AG04449 (cell line): ENCODE data around the gene IPO11.

Experiments
- CTCF ChIA-PET: fragments of 350-600 bp; formaldehyde crosslinking; extraction: SDS; loops from one replicate; lab custom pipeline; 2021; ENCODE audit warnings: antibody characterized with exemption; lab: Yijun Ruan, JAX
- POLR2A ChIA-PET: fragments of 400-600, 350-600 bp; formaldehyde crosslinking; extraction: SDS; loops from one replicate; lab custom pipeline; 2020; ENCODE audit warnings: antibody characterized with exemption, inconsistent platforms; lab: Yijun Ruan, JAX
- DNase-seq: peaks from one replicate; pipeline ENCODE4 v3.0.0-alpha.2; 2010; ENCODE audit warnings: low read depth, low spot score
- H3K4me3 ChIP-seq: 2 replicates; pipeline ENCODE4 v1.5.1; 2011; ENCODE audit warnings: low read depth, mild to moderate bottlenecking, control low read depth, low read length
- CTCF ChIP-seq: IDR thresholded peaks from one replicate; pipeline ENCODE4 v1.5.1; 2011; ENCODE audit warnings: mild to moderate bottlenecking, moderate library complexity, low read length, control low read depth, inconsistent platforms; ENCODE audit not compliant: insufficient read depth; ENCODE audit errors: missing control alignments

The IPO11 gene

DNA sequence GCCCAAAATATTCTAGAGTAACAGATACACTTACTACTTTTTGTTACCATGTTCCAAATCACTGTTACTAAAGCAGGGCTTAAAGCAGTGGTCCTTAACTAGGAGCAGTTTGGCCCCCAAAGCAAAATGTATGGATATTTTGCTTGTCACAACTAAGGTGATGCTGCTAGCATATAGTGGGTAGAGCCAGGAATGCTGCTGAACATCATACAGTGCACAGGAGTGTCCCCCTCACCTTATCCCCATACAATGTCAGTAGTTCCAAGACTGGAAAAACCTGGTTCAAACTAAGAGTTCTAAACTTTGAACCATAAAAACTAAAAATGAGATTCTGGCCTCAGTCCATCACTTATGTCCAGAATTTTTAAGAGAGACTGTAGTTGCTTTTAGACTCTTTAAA is 36.9 kb upstream of the IPO11 start:
- DNase-seq: no peak
- H3K4me3 ChIP-seq: no peak overlapping the region
- no peak for TF ChIP-seq CTCF
- CTCF ChIA-PET: no interaction called here
- POLR2A ChIA-PET: no interaction called here

DNA sequence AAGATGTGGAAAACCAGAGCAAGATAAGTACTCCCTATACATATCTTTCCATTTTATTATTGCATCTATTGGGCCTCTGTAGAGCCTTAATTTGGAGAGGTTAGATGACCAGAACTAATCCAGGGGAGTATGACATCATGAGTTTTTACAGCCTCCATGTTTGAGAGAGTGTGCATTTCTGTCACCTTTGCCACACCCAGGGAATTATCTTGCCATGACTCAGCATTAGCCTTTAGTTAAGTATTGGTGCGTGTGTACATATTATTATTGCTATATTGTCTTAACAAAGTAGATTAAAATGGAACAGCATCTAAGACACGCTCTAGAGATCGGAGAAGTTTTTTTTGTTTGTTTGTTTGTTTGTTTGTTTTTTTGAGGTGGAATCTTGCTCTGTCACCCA is 36.5 kb upstream of the IPO11 start:
- no peak for TF ChIP-seq CTCF
- POLR2A ChIA-PET: no interaction called here
- CTCF ChIA-PET: no interaction called here
- DNase-seq: no peak
- H3K4me3 ChIP-seq: no peak overlapping the region

GRCh38 chr5:62385131-62385530 is 27.4 kb upstream of the IPO11 start:
- CTCF ChIA-PET: interaction anchor here (0.6 to 0.8 kb wide), 2 partner anchors 17 to 31 kb away, joined by 3 read pairs; no protein-coding TSS in a partner anchor

GRCh38 chr5:62385816-62386400 is 26.7 kb upstream of the IPO11 start:
- POLR2A ChIA-PET: interaction anchor here (1.3 kb wide), 1 partner anchor 18 kb away, joined by 3 read pairs; the partner anchor contains the start of gene DIMT1
- no peak for DNase-seq
- CTCF ChIA-PET: no interaction called here
- H3K4me3 ChIP-seq: no peak overlapping the region
- no peak for TF ChIP-seq CTCF

More at GRCh38 chr5:62385131-62385530, 27.4 kb upstream of the IPO11 start:
- DNase-seq: no peak
- no peak overlapping the region for H3K4me3 ChIP-seq
- TF ChIP-seq CTCF: no peak
- POLR2A ChIA-PET: interaction anchor here (0.6 to 1.3 kb wide), 2 partner anchors 10 to 18 kb away, joined by 3 read pairs; partner anchors contain the start of gene DIMT1

DNA sequence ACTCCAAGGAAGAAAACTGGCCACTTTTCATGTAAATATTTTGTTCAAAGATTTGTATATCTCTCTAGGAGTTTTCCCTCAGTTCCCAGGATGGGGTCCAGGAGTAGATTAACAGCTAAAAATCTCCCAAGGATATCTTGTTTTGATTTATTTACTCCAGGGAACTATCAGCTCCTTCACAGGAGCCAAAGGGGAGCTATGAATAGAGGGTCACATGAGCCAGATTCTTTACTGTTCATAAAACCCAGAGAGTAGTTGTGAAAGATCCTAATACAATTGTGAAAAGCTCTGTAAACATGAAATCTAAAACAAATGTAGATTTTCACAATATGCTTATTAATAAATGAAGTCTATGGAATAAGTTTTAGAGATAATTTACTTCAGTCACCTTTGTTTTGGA is 25.7 kb upstream of the IPO11 start:
- ChIA-PET CTCF (interaction anchor here (2.1 kb wide), 1 partner anchor 34 kb away, joined by 5 read pairs; no protein-coding TSS in a partner anchor), POLR2A (interaction anchor here (0.8 kb wide), 1 partner anchor 17 kb away, joined by 3 read pairs; the partner anchor contains the start of gene DIMT1)
- no peak overlapping the region for H3K4me3 ChIP-seq
- no peak for TF ChIP-seq CTCF
- no peak for DNase-seq

DNA sequence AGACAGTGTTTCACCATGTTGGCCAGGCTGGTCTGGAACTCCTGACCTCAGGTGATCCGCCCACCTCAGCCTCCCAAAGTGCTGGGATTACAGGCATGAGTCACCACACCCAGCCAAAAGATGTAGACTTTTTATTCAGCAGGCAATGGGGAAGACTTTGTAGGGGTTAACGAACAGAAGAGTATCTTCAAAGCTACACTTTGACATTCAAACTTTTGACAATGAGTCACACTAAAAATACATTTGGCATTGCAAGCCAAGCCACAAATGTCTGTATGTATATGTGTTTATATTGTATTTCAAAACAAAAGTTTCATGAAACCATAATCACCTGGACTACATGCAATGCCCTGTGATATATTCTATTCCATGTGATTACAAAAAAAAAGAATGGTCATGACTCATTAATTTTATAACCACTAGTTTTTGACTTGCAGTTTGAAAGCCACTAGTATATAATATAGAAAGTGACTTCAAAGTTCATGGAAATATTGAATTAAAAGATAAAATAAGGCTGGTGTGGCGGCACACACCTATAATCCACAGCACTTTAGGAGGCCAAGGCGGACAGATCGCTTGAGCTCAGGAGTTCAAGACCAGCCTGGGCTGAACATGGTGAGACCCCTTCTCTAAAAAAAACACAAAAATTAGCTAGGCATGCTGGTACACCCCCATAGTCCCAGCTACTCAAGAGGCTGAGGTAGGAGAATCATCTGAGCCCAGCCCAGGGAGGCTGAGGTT is 17.2 kb upstream of the IPO11 start:
- POLR2A ChIA-PET: no interaction called here
- CTCF ChIA-PET: interaction anchor here (0.9 kb wide), 1 partner anchor 41 kb away, joined by 3 read pairs; no protein-coding TSS in a partner anchor
- TF ChIP-seq CTCF: no peak
- DNase-seq: no peak
- no peak overlapping the region for H3K4me3 ChIP-seq
